Measurements from ENCODE around the gene SH3TC1.

- TF ChIP-seq CTCF (IDR thresholded peaks at IDR 0.05; ENCODE audit: insufficient read depth, low read length, poor library complexity, severe bottlenecking) (no peak), EZH2phosphoT487 (conservative IDR thresholded peaks at IDR 0.05; ENCODE audit: low read length) (no peak)
Observed at GRCh38 chr4:8257854-8258253, 58.8 kb downstream of the SH3TC1 start.

All from SU-DHL-6 (cell line).